ENCODE results near the gene SLC25A31.

DNA sequence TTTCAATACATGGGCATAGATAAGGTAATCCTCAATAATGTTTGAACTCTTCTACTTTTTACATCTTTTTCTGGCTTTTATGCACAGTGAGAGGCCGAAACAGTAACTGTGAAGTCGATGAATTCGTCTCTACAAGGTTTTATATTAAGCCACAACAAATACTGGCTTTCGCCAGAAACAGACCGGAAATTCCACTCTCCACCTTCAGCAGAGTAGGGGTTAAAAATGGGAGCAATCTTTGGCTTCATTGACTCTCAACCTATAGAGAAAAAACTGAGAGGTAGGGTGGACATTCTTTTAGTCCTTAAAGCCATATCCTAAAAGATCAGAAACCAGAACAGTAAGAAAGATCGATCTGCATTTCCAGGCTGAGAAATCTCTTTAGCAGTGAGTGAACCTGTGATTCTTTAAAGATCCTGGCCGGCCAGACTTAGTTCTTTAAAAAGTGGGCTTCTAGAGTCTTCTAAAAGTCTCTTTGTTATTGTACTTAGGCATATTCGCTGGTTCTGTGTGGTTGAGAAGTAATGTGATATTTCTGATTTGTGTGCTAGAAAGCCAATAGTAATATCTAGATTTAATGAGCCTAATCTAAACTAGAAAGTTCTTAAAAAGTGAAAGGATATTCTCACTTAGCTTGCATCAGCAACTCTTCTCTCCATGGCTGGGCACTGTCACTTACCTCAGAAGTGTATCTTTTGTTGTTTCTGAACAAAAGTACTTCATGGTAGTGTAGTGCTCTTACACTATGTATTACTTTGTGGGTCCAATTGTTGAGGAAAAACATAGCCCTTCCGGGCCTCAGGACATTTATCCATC is 54.0 kb downstream of the SLC25A31 start:
- no peak for TF ChIP-seq EGR1 (IDR thresholded peaks at IDR 0.05; ENCODE audit: low read depth in 2 of 2)
- no peak for TF ChIP-seq RAD21 (IDR thresholded peaks at IDR 0.05)
- TF ChIP-seq CTCF (IDR thresholded peaks at IDR 0.05; ENCODE audit: low read depth, low read length, missing input control): no peak
- no peak for TF ChIP-seq NR2F2 (IDR thresholded peaks at IDR 0.05)
- no peak for TF ChIP-seq HNF4G (IDR thresholded peaks at IDR 0.05)
- no peak for TF ChIP-seq SP1 (IDR thresholded peaks at IDR 0.05)
- no peak for TF ChIP-seq FOXA1 (IDR thresholded peaks at IDR 0.05)
- TF ChIP-seq GABPA (IDR thresholded peaks at IDR 0.05 in 1 of 2, conservative IDR thresholded peaks at IDR 0.05 in 1 of 2): no peak
- no peak for TF ChIP-seq JUND (IDR thresholded peaks at IDR 0.05)
- TF ChIP-seq TAF1 (conservative IDR thresholded peaks at IDR 0.05): no peak
- TF ChIP-seq, protein P1, sequence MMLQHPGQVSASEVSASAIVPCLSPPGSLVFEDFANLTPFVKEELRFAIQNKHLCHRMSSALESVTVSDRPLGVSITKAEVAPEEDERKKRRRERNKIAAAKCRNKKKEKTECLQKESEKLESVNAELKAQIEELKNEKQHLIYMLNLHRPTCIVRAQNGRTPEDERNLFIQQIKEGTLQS (IDR thresholded peaks at IDR 0.05): no peak
- no peak for TF ChIP-seq YY1 (IDR thresholded peaks at IDR 0.05)
- no peak for TF ChIP-seq MAX (IDR thresholded peaks at IDR 0.05)

Data from liver (tissue), 3 donors.